ENCODE results near the gene SUSD4.

DNA sequence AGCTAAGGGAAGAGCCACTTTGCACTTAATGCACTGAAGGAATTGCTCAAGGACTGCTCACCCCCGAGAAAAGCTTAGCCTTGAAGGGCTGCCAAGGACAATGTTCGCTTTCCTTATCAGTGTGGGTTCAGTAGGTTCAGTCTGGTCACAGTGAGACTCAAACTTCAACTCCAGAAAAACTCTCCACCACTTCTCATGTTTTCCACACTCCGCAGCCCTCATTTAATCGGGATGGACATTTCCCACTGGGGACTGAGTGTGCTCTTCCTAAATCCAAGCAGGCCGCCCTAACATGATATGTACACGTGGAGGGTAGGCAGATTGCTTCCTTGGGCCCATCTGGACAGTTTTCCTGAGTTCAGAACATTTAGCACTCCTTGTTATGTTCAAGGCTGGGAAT, 19.5 kb downstream of the SUSD4 start:
- TF ChIP-seq POLR2A (IDR thresholded peaks at IDR 0.05; ENCODE audit: low read depth, low read length) (no peak), SMC3 (IDR thresholded peaks at IDR 0.05; ENCODE audit: low read depth, low read length) (no peak), BHLHE40 (IDR thresholded peaks at IDR 0.05; ENCODE audit: low read depth, low read length) (no peak), MAFK (IDR thresholded peaks at IDR 0.05; ENCODE audit: low read depth, low read length) (no peak), CEBPB (IDR thresholded peaks at IDR 0.05; ENCODE audit: low read depth, low read length) (no peak), RFX5 (IDR thresholded peaks at IDR 0.05; ENCODE audit: low read depth, low read length) (no peak), MAZ (IDR thresholded peaks at IDR 0.05; ENCODE audit: borderline replicate concordance, low read depth, low read length) (no peak), RCOR1 (IDR thresholded peaks at IDR 0.05; ENCODE audit: insufficient replicate concordance, low read length) (no peak), RAD21 (IDR thresholded peaks at IDR 0.05; ENCODE audit: low read length) (no peak)
- TF ChIP-seq, protein P1, sequence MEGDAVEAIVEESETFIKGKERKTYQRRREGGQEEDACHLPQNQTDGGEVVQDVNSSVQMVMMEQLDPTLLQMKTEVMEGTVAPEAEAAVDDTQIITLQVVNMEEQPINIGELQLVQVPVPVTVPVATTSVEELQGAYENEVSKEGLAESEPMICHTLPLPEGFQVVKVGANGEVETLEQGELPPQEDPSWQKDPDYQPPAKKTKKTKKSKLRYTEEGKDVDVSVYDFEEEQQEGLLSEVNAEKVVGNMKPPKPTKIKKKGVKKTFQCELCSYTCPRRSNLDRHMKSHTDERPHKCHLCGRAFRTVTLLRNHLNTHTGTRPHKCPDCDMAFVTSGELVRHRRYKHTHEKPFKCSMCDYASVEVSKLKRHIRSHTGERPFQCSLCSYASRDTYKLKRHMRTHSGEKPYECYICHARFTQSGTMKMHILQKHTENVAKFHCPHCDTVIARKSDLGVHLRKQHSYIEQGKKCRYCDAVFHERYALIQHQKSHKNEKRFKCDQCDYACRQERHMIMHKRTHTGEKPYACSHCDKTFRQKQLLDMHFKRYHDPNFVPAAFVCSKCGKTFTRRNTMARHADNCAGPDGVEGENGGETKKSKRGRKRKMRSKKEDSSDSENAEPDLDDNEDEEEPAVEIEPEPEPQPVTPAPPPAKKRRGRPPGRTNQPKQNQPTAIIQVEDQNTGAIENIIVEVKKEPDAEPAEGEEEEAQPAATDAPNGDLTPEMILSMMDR (conservative IDR thresholded peaks at IDR 0.05; ENCODE audit: low read depth, low read length), result no peak
- TF ChIP-seq, protein P2, sequence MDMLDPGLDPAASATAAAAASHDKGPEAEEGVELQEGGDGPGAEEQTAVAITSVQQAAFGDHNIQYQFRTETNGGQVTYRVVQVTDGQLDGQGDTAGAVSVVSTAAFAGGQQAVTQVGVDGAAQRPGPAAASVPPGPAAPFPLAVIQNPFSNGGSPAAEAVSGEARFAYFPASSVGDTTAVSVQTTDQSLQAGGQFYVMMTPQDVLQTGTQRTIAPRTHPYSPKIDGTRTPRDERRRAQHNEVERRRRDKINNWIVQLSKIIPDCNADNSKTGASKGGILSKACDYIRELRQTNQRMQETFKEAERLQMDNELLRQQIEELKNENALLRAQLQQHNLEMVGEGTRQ (IDR thresholded peaks at IDR 0.05; ENCODE audit: low read depth, low read length), result no peak
